Measurements from ENCODE around the gene RCOR3.

- TF ChIP-seq CTCF (conservative IDR thresholded peaks at IDR 0.05; ENCODE audit: low read depth, low read length) (no peak), EZH2 (IDR thresholded peaks at IDR 0.05; ENCODE audit: borderline replicate concordance, low read depth, low read length, poor library complexity, severe bottlenecking) (no peak)
Measured at GRCh38 chr1:211257826-211258225, 1.3 kb upstream of the RCOR3 start.

All from A673 (cell line).